HEK293T (cell line): ENCODE data around the gene NUDT22.
A peak's percentile ranks its signal among the peaks of the same experiment; 100 is the strongest.

Experiments used
- CTCF ChIA-PET: fragments of 350-600 bp; formaldehyde crosslinking; extraction: SDS; loops from one replicate; lab custom pipeline; 2021; ENCODE audit warnings: antibody characterized with exemption, inconsistent platforms; lab: Yijun Ruan, JAX
- POLR2A ChIA-PET: fragments of 350-600 bp; formaldehyde crosslinking; extraction: SDS; loops from one replicate; lab custom pipeline; 2020; ENCODE audit warnings: antibody characterized with exemption, inconsistent platforms; lab: Yijun Ruan, JAX
- DNase-seq: peaks from one replicate; pipeline ENCODE4 v3.0.0; 2012; ENCODE audit warnings: mixed read lengths; ENCODE audit errors: extremely low spot score
- ARNT ChIP-seq: fragments of 450-650 bp; IDR thresholded peaks from 2 replicates; pipeline ENCODE4 v1.6.1; 2017; ENCODE audit warnings: mild to moderate bottlenecking
- BHLHE40 ChIP-seq: fragments of 450-650 bp; IDR thresholded peaks from 2 replicates; pipeline ENCODE4 v1.6.1; 2016; ENCODE audit warnings: mild to moderate bottlenecking, moderate library complexity, borderline replicate concordance
- CTBP1 ChIP-seq: fragments of 450-650 bp; IDR thresholded peaks from 2 replicates; pipeline ENCODE4 v1.6.1; 2016; ENCODE audit warnings: borderline replicate concordance
- ELF4 ChIP-seq: fragments of 450-650 bp; IDR thresholded peaks from 2 replicates; pipeline ENCODE4 v1.6.1; 2017; ENCODE audit warnings: antibody characterized with exemption
- FOXA1 ChIP-seq: fragments of 450-650 bp; IDR thresholded peaks from 2 replicates; pipeline ENCODE4 v1.6.1; 2016; ENCODE audit warnings: mild to moderate bottlenecking
- FOXK2 ChIP-seq: fragments of 450-650 bp; IDR thresholded peaks from 2 replicates; pipeline ENCODE4 v1.6.1; 2016; ENCODE audit warnings: mild to moderate bottlenecking
- FOXM1 ChIP-seq: fragments of 450-650 bp; IDR thresholded peaks from 2 replicates; pipeline ENCODE4 v1.6.1; 2017; ENCODE audit warnings: mild to moderate bottlenecking, borderline replicate concordance
- HDGF ChIP-seq: fragments of 450-650 bp; IDR thresholded peaks from 2 replicates; pipeline ENCODE4 v1.6.1; 2017; ENCODE audit warnings: antibody characterized with exemption, borderline replicate concordance
- L3MBTL2 ChIP-seq: fragments of 450-650 bp; conservative IDR thresholded peaks from 2 replicates; pipeline ENCODE4 v1.6.1; 2016; ENCODE audit warnings: mild to moderate bottlenecking
- LEF1 ChIP-seq: fragments of 450-650 bp; IDR thresholded peaks from 2 replicates; pipeline ENCODE4 v1.6.1; 2017; ENCODE audit warnings: mild to moderate bottlenecking, borderline replicate concordance
- NFRKB ChIP-seq: fragments of 450-650 bp; IDR thresholded peaks from 2 replicates; pipeline ENCODE4 v1.6.1; 2016; ENCODE audit warnings: mild to moderate bottlenecking, moderate library complexity
- PKNOX1 ChIP-seq: fragments of 450-650 bp; IDR thresholded peaks from 2 replicates; pipeline ENCODE4 v1.6.1; 2016
- SP1 ChIP-seq: fragments of 450-650 bp; IDR thresholded peaks from 2 replicates; pipeline ENCODE4 v1.6.1; 2017
- SUZ12 ChIP-seq: fragments of 450-650 bp; IDR thresholded peaks from 2 replicates; pipeline ENCODE4 v1.6.1; 2016; ENCODE audit warnings: mild to moderate bottlenecking
- TARDBP ChIP-seq: fragments of 450-650 bp; IDR thresholded peaks from 2 replicates; pipeline ENCODE4 v1.6.1; 2016
- ZNF384 ChIP-seq: fragments of 450-650 bp; IDR thresholded peaks from 2 replicates; pipeline ENCODE4 v1.6.1; 2016

Gene NUDT22

GRCh38 chr11:64224891-64225607 lies 1.0 kb upstream of the NUDT22 start:
- POLR2A ChIA-PET, result interaction anchor here (0.9 to 2.5 kb wide), 4 partner anchors 9 to 40 kb away, joined by 3 to 8 read pairs (median 4); partner anchors contain the start of genes FKBP2, STIP1 and VEGFB
- TF ChIP-seq TARDBP (no peak), ARNT (no peak), BHLHE40 (no peak), L3MBTL2 (no peak), HDGF (no peak), LEF1 (no peak), NFRKB (no peak)
- DNase-seq, result no peak
- CTCF ChIA-PET, result interaction anchor here (0.6 kb wide), 1 partner anchor 37 kb away, joined by 5 read pairs; no protein-coding TSS in a partner anchor

- ChIA-PET CTCF (interaction anchor here (0.5 to 1.9 kb wide), 4 partner anchors 18 to 383 kb away, joined by 3 to 5 read pairs (median 4); no protein-coding TSS in a partner anchor), POLR2A (interaction anchor here (1.0 to 2.0 kb wide), 15 partner anchors 10 to 91 kb away, joined by 3 to 11 read pairs (median 5); partner anchors contain the start of genes FKBP2, PPP1R14B, PRDX5 and STIP1)
Observed at GRCh38 chr11:64226507-64227051, 505 bp downstream of the NUDT22 start.

GRCh38 chr11:64227405-64227956 lies 1.4 kb downstream of the NUDT22 start:
- TF ChIP-seq CTBP1 (no peak), SUZ12 (no peak), SP1 (no peak), FOXK2 (no peak)
- no peak for DNase-seq
- ChIA-PET POLR2A (interaction anchor here (1.8 to 2.0 kb wide), 4 partner anchors 12 to 23 kb away, joined by 4 to 10 read pairs (median 6); partner anchors contain the start of gene PPP1R14B), CTCF (interaction anchor here (0.6 to 1.9 kb wide), 2 partner anchors 23 to 25 kb away, joined by 3 to 5 read pairs; no protein-coding TSS in a partner anchor)

More at GRCh38 chr11:64226507-64227051, 505 bp downstream of the NUDT22 start:
- DNase-seq, result no peak
- no peak for TF ChIP-seq ARNT
- TF ChIP-seq FOXK2, result no peak
- TF ChIP-seq FOXA1, result no peak
- TF ChIP-seq LEF1, result no peak
- no peak for TF ChIP-seq CTBP1
- TF ChIP-seq TARDBP, result no peak
- TF ChIP-seq PKNOX1, result no peak

- DNase-seq, result no peak
- POLR2A ChIA-PET, result interaction anchor here (0.6 to 5.3 kb wide), 3 partner anchors 16 to 374 kb away, joined by 3 to 59 read pairs (median 3); partner anchors contain the start of genes FKBP2 and PPP1R14B
- TF ChIP-seq BHLHE40, result no peak
- no peak for TF ChIP-seq ELF4
- TF ChIP-seq LEF1, result no peak
- TF ChIP-seq L3MBTL2, result no peak
- no peak for TF ChIP-seq FOXK2
- CTCF ChIA-PET, result interaction anchor here (0.7 kb wide), 1 partner anchor 55 kb away, joined by 3 read pairs; no protein-coding TSS in a partner anchor
Observed at GRCh38 chr11:64229090-64229743, 3.1 kb downstream of the NUDT22 start.

- no peak for DNase-seq
- POLR2A ChIA-PET, result interaction anchor here (0.6 to 5.3 kb wide), 2 partner anchors 15 to 375 kb away, joined by 3 to 59 read pairs; partner anchors contain the start of genes FKBP2 and PPP1R14B
- CTCF ChIA-PET, result no interaction called here
- TF ChIP-seq ZNF384, result no peak
- no peak for TF ChIP-seq FOXA1
Observed at GRCh38 chr11:64229744-64230170, 3.7 kb downstream of the NUDT22 start.

GRCh38 chr11:64230171-64230984 lies 4.3 kb downstream of the NUDT22 start, which contains the start of gene DNAJC4:
DNAJC4 (plus strand) TSS chr11:64230548; CDS start chr11:64230855, 307 bp downstream.
- CTCF ChIA-PET, result no interaction called here
- POLR2A ChIA-PET, result interaction anchor here (0.7 to 5.3 kb wide), 5 partner anchors 14 to 49 kb away, joined by 3 to 59 read pairs (median 3); partner anchors contain the start of genes FKBP2 and PPP1R14B
- TF ChIP-seq ELF4, result no peak
- TF ChIP-seq SP1, result no peak
- no peak for TF ChIP-seq FOXM1
- TF ChIP-seq PKNOX1, result peak; percentile 83
- peak; percentile 96 for TF ChIP-seq ZNF384
- TF ChIP-seq FOXA1, result no peak
- TF ChIP-seq HDGF, result no peak
- no peak for TF ChIP-seq L3MBTL2
- DNase-seq, result peak; percentile 79
